DND-41 (cell line): ENCODE results near the gene MRPL53.
"Not testable (repeated sequence)": the region's sequence is repeated elsewhere in the genome, so short reads cannot be mapped to it uniquely, and the experiment has no call there.

ENCODE experiments used
- EZH2 ChIP-seq: IDR thresholded peaks from 3 replicates; pipeline ENCODE4 v1.6.1; 2012; ENCODE audit warnings: borderline replicate concordance, low read depth, mild to moderate bottlenecking, moderate library complexity, low read length, inconsistent platforms; ENCODE audit not compliant: severe bottlenecking
- TF ChIP-seq, protein P1 (sequence below): IDR thresholded peaks from 2 replicates; pipeline ENCODE4 v1.5.1; 2012; ENCODE audit warnings: borderline replicate concordance, low read length, moderate library complexity, mild to moderate bottlenecking; ENCODE audit not compliant: poor library complexity, severe bottlenecking; ENCODE audit errors: extremely low read depth

DNA sequence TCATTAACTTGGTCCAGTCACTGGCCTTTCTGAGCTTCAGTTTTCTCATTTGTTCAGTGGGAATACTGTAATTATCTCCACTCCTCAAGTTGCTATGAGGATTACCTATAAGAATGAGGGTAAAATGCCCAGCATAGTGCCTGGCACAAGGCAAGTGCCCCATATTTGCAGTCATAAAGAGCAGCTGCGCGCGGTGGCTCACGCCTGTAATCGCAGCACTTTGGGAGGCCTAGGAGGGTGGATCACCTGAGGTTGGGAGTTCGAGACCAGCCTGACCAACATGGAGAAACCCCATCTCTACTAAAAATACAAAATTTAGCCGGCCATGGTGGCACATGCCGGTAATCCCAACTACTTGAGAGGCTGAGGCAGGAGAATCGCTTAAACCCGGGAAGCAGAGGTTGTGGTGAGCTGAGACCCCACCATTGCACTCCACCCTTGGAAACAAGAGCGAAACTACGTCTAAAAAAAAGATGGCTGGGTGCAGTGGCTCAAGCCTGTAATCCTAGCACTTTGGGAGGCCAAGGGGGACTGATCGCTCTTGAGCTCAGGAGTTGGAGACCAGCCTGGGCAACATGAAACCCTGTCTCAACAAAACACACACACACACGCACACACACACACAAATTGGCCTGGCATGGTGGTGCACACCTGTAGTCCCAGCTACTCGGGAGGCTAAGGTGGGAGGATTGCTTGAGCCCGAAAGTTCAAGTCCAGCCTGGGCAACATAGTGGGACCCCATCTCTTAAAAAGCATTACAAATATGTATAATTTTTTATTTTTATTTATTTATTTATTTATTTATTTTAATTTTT, 29.8 kb downstream of the MRPL53 start:
- TF ChIP-seq, protein P1, sequence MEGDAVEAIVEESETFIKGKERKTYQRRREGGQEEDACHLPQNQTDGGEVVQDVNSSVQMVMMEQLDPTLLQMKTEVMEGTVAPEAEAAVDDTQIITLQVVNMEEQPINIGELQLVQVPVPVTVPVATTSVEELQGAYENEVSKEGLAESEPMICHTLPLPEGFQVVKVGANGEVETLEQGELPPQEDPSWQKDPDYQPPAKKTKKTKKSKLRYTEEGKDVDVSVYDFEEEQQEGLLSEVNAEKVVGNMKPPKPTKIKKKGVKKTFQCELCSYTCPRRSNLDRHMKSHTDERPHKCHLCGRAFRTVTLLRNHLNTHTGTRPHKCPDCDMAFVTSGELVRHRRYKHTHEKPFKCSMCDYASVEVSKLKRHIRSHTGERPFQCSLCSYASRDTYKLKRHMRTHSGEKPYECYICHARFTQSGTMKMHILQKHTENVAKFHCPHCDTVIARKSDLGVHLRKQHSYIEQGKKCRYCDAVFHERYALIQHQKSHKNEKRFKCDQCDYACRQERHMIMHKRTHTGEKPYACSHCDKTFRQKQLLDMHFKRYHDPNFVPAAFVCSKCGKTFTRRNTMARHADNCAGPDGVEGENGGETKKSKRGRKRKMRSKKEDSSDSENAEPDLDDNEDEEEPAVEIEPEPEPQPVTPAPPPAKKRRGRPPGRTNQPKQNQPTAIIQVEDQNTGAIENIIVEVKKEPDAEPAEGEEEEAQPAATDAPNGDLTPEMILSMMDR = not testable (repeated sequence)
- TF ChIP-seq EZH2 = not testable (repeated sequence)
